Activated CD8-positive, alpha-beta memory T cell treated with anti-CD3 and anti-CD28 coated beads, Interleukin-2, amount 50 U/mL, for 48 hours (primary cell): ENCODE results near the gene SPATA24.
"Not testable (repeated sequence)": the region's sequence is repeated elsewhere in the genome, so short reads cannot be mapped to it uniquely, and the experiment has no call there.

Experiments used
- DNase-seq: peaks from one replicate; pipeline ENCODE4 v3.0.0-alpha.2; 2020

The SPATA24 gene

GRCh38 chr5:139394123-139394653, 9.7 kb downstream of the SPATA24 start:
- DNase-seq: no peak

DNA sequence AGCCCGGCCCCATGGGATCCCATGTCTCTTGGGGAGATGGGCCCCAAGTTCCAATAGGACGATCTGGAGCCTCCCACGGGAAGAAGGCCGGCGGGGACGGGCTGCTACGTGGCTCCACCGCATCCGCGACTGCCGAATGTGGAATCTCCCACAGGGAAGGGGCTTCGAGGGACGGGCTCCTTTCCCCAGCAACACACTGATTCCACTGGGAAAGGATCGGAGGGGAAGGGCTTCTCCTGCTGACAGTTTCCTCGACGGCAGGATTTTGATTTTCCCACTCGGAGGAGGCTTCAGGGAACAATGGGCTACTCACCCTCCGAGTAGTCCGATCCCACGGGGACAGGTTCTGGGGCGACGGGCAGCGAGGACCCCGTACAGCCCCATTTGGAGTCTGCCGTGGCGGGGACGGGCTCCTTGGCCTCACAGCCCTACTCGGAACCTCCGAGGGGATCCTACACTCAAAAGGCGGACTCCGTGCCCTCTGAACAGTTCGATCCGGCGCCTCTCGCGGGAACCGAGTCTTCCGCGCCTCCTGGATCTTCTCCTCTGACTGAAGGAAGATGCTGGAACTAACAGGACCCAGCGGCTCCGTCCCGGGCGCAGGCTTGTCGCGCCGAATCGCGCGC, 10.3 kb downstream of the SPATA24 start:
- DNase-seq: peak; percentile 73

DNA sequence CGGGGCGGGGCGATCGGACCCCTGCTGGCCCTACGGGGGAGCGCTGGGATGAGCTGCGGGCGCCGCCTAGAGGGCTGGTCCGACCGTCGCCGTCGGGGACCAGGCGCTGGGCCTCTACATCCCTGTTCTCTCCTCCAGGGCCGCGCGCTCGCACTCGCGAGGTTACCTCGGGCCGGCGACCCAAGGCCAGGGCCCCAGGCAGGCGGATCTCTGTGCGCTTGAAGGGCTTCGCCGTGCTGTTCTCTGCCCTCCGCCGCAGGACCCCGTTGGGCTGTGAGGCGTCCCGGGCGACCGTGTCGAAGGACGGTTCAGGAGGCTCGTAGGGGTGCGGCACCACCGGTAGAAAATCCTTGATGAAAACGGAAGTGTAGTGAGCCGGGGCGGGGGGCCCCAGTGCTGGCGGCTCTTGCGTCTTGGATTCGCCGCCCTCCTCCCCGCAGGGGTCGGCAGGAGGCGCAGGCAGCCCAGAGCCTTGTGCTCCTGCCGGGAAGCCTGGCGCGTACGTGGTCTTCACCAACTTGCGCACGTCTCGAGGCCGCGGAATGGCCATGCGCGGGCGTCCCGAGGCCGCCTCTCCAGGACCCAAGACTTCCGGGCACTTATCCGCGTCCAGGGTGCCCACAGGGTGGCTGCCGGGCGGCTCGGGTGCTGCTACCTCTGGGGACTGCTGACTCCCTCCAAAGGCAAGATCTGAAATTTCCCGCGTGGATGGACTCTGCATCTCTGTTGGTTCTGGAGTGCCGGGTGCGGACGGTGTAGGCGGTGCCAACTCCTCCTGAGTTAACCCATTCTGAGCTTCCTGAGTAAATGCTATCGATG, 11.0 kb downstream of the SPATA24 start:
- peak; percentile 93 for DNase-seq

DNA sequence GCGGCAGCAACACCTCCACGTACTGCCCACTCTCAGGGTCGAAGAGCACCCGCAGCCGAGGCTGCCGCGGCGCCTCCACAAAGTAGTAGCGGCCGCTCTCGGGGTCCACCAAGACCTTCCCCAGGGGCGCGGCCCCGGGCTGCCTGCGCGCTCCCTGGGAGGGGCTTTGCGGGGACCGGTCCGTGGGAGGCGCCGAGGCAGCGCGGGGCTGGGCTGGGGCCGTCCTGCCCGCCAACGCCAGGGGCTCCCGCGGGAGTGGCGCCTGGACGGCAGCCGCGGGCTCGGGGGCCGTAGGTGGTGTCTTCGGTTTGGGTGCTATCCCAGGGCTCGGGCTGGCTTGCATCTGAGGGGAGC, 11.6 kb downstream of the SPATA24 start:
- DNase-seq: no peak

GRCh38 chr5:139391570-139392323, 12.1 kb downstream of the SPATA24 start:
- DNase-seq: peak; percentile 69

DNA sequence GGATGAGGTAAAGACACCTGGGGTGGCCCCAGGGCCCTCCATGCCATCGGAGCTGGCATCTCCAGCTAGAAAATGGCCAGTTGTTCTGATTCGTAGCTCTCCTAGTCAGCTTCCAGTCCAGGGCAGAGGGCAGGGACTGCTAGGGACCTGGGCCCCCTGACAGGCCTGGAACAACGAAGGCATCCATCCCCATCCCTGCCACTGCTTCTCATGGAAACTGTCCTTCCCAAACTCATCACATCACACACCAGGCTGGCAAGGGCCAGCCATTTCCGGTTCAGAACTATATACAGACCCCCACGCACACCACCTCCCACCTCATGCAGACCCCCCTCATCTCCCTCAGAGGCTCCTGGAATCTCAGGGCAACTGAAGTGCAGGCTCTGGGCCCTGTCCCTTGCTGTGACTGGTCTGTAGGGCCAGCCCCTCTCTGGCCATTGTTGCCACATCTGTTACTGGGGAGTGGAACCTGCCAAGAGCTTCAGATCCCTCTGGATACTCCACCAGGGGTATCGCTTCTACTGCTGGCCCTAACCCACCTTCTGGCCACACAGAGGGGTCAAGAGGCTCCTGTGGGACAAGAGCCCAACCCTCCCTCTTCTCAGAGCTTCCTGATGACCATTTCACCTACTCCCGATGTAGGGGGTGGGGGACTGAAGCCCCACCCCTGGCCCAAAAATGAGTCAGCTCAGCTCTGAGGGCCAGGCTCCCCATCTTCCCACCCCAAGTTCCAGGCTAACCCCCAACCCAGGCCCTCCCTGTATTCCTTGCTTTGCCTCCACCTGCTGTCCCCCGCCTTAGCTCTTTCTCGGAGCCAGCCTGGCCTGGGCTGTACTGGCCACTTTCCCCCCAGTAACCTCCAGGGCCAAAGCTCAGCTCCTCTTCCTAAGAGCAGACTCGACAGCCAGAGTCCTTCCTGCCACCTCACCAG, 13.0 kb downstream of the SPATA24 start:
- DNase-seq: no peak

DNA sequence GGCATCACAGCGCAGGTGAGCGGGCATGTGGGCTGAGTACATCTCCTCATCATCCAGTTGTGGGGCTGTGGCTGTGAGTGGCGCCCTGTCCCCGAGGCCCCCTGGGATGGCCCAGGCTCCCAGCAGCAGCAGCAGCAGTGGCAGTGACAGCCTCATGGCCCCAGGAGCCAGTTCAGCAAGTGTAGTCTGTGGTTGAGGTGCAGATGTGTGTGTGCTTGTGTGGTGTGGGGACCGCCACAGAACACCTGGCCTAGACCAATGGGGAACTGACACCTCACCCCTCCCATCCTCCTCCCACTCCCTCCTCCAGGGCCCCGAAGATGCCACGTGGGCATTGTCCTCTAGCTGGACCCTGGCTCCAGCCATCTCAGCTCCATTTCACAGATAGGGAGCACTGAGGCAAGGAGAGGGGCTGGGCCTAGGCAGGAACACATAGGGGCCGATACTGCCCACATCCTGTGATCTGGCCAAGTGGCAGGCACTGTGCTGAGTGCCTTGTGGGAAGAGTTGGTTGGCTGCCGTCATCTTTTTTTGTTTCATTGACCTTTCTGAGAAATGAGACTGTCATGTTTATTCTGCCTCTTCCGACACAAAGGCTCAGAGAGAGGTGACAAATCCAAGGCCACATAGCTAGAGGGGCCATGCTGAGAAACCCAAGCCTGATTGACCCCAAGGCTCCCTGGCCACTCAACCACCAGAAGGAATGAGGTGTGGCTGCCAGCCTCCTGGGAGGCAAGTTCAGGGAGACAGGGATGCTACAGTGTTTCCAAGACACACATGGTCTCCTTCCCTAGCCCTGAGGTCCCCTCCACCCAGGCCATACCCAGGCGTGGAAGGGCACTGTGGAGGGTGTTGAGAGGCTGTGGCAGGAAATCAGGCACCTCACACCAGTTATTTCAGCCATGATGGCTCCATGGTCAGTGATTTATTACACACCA, 13.9 kb downstream of the SPATA24 start, which contains the start of gene MZB1:
TSS of gene MZB1 (minus strand) at position 213 of the 938 bp plus-strand sequence. CDS start at position 156, 57 bp downstream.
- peak; percentile 85 for DNase-seq

- no peak for DNase-seq
Measured at GRCh38 chr5:139388198-139388821, 15.6 kb downstream of the SPATA24 start.

DNA sequence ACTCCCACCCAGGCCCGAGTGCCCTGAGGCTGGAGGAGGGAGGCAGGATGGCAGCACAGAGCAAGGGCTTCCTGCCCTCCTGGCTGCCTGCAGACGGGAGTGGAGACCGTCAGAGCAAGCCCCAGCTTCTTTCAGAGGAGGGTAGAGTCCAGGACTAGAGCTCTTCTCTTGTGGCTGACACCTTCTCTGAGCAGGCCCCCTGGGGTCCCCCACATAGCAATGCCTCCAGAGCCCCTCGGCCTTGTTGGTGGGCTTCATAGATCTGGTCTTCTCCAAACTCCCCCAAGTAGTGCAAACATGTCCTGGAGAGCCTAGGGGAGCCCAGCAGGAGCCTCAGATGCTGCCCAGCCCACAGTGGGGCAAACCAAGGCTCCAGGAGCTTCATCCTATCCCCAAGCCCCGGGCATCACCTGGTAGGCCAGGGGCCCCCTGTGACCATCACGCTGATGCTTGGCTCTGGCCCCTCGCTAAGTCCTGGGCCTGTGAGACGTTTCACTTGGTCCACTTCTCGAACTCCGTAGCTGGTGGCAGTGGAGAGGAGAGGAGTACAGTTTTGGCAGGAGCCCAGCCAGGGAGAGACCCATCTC, 16.2 kb downstream of the SPATA24 start:
- DNase-seq: no peak

- not testable (repeated sequence) for DNase-seq
Measured at GRCh38 chr5:139386956-139387355, 16.9 kb downstream of the SPATA24 start.

DNA sequence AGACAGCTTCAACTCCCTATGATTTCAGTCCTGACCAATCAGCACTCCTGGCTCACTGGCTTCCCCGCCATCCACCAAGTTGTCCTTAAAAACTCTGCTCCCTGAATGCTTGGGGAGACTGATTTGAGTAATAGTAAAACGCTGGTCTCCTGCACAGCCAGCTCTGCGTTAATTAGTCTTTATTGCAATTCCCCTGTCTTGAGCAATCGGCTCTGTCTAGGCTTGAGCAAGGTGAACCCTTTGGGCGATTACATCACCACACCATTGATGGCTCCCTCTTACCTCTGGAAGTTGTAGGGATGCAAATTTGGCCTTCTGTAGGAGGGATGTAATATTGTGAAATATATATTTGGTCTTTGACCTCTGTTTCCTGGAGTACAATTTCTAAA, 17.8 kb downstream of the SPATA24 start:
- DNase-seq: no peak

DNA sequence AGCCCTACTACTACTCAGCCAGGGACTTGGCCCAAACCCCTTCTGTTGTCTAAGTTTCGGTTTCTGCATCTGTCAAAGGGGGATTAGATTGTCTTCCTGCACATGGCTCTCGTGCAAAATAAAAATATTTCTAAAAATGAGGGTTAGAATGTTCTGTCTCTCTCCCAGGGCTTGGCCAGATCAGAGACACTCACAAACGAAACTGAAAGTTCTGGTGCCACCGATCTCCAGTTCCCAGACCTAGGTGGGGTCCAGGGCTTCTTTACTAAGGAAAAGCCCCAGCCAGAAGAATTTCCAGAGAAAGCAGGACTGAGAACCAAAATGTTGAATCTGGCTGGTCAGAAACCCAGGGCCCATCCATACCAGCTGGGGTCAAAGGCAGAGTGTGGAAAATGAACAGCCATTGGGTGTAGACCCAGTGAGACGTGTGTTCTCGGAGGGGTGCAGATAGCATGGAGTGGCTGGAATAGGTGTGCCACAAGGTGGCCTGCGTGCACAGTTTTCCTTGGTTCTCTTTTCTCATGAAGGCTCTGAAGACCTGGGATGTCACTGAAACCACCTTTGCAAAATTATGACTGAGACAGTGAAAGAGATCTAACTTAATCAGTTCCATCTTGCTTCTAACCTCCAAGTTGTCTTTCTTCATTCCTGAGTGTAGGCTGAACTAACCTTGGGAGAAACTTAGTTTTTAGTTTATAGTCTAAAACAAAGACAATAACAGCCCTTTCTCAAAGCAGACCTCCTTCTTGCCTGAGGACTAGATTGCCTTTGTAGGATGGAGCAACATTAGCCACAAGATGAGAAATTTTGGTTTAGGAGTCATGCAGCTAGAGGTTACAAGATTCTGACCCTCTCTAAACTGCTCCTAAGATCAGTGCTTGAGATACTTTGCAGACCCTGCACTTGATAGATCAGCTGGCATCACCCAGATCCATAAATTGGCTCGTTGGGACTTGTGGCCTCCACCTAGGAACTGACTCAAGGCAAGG, 18.5 kb downstream of the SPATA24 start:
- DNase-seq: no peak

DNA sequence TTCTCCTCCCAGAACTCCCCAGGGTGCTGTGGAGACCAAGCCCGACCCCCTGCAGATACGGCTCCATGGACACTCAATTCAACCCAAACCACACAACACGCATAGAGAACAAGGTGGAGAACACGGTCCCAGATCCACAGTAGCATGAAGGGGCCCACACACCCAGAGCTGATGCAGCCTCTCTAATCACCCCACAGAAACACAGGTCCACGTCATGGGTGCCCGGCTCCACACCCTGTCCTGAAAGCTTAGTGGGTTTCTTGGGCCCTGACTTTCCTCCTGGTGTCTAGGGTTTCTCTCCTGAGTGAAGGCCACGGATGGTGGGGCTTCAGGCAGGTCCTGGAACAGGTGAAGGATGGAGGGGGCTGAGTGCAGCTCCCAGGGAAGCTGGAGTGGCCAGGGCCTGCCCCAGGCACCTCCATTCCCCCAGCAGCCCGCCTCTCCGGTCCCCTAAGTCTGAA, 19.3 kb downstream of the SPATA24 start:
- no peak for DNase-seq

DNA sequence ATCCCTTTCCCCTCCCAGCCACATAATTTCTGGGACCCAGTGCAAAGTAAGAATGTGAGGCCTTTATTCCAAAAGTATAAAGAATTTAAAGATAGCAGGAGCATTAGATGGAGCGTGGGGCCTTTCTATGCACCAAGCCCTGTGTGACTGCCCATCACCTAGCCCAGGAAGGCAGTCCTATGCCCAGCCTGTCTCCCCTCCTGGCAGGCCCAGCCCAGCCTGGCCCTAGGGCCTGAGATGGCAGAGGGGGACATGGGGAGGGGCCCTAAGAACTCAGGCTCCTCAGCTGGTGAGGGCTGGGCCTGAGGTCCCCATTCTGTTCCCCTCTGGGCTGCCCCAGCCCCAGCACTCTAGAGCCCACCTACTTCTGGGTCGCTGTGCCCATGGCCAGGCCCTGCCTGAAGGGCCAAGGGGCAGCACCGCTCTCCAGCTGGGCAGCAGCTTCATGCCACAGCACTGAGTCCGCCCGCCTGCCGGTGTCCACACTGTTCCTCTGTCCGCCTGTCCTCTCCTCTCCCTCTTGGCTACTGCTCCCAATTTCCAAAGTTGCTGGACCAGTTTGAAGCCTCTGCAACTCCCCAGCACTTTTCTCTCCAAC, 19.8 kb downstream of the SPATA24 start:
- DNase-seq: no peak

DNA sequence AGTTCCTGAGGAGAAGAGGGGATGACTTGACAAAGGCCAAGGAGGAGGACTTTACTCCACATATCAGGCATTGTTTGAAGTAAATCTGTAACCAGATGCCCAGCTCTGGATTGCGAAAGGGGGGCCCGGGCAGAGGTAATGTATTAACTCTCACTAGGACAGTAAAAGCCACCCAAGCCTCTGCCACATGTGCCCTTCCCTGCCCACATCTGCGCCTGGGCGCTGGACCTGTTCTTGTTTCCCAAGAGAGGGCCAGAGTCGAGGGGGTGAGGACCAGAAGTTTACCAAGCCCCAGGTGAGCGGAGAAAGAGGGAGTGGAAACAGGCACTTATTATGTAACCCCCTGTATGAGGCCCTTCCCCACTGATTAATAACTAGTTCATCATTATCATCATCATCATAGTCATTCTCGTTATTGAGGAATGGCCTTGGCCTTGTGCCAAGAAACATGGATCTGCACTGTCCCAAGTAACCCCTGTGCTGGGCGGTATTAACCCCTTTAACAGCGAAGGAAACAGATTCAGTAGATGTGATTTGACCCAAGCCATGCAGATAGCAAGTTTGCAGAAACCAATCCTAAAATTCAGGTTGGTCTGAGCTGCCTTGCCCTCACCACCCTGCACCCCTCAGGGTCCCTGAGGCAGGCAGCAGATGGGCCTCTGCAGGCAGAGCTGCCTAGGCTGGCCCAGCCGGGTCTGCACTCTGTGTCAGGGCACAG, 20.5 kb downstream of the SPATA24 start, which contains the start of gene SLC23A1:
TSS of gene SLC23A1 (minus strand) at position 23 of the 718 bp plus-strand sequence. CDS start 44 bp downstream, outside the sequence.
- DNase-seq: no peak

DNA sequence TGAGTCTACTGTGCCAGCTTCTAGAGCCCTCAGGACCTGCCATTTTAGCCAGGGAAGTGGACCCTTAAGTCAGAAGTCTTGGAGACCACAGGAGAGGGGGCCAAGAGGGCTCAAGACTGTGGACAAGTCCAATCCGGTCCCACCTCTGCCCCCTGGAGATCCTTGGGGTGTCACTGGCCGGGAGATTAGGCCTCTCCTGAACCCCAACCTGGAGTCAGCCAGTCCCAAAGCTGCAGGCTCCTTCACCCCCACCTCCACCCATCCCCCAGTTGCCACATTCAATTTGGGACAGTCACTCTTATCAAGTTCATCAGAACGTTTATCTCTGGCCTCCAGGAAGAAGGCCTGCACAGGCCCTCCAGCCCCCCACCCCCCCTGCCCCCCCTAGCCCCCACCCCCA, 21.1 kb downstream of the SPATA24 start:
- no peak for DNase-seq
